Measurements from ENCODE around the gene MINDY4.

The MINDY4 gene

GRCh38 chr7:30920584-30921539 lies 149.6 kb downstream of the MINDY4 start:
- no peak for DNase-seq

GRCh38 chr7:30921540-30922401 lies 150.6 kb downstream of the MINDY4 start:
- no peak for DNase-seq

GRCh38 chr7:30922596-30922995 lies 151.4 kb downstream of the MINDY4 start:
- DNase-seq: no peak

GRCh38 chr7:30923009-30923773 lies 152.0 kb downstream of the MINDY4 start:
- DNase-seq: no peak

GRCh38 chr7:30923774-30924413 lies 152.7 kb downstream of the MINDY4 start:
- DNase-seq: no peak

- no peak for DNase-seq
Observed at GRCh38 chr7:30924624-30925023, 153.4 kb downstream of the MINDY4 start.

- no peak for DNase-seq
Observed at GRCh38 chr7:30925117-30925516, 153.9 kb downstream of the MINDY4 start.

- DNase-seq: no peak
Observed at GRCh38 chr7:30925913-30926312, 154.7 kb downstream of the MINDY4 start.

GRCh38 chr7:30926313-30926712 lies 155.1 kb downstream of the MINDY4 start:
- no peak for DNase-seq

GRCh38 chr7:30927040-30927439 lies 155.8 kb downstream of the MINDY4 start:
- no peak for DNase-seq

- DNase-seq: no peak
Observed at GRCh38 chr7:30927559-30927958, 156.3 kb downstream of the MINDY4 start.

- no peak for DNase-seq
Observed at GRCh38 chr7:30928254-30928872, 157.1 kb downstream of the MINDY4 start.

- no peak for DNase-seq
Observed at GRCh38 chr7:30929686-30930085, 158.5 kb downstream of the MINDY4 start.

- DNase-seq: no peak
Observed at GRCh38 chr7:30930621-30931020, 159.4 kb downstream of the MINDY4 start.

GRCh38 chr7:30931161-30931928 lies 160.1 kb downstream of the MINDY4 start:
- DNase-seq: no peak

- DNase-seq: no peak
Observed at GRCh38 chr7:30931929-30932540, 160.8 kb downstream of the MINDY4 start.

GRCh38 chr7:30932562-30932961 lies 161.3 kb downstream of the MINDY4 start:
- DNase-seq: no peak

- DNase-seq: no peak
Observed at GRCh38 chr7:30933124-30933974, 162.1 kb downstream of the MINDY4 start.

GRCh38 chr7:30934225-30934624 lies 163.0 kb downstream of the MINDY4 start:
- DNase-seq: no peak
